ENCODE results near the gene IFITM1.
"Not testable (repeated sequence)": the region's sequence is repeated elsewhere in the genome, so short reads cannot be mapped to it uniquely, and the experiment has no call there.

Gene IFITM1

DNA sequence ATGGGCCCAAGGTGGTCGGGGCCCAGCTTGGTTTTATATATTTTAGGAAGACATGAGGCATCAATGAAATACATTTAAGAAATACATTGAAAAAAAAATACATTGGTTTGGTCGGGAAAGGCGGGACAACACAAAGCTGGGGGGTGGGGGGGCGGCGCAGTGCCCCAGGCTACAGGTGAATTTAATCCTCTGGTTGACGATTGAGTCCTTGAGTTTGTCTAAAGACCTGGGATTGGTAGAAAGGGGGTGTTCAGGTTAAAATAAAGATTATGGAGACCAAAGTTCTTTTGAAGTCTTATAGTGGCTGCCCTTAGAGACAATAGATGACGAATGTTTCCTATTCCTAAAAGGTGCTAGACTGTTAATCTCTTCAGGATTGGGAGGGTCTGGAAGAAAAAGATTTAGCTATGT is 3.1 kb downstream of the IFITM1 start:
- H3K4ac ChIP-seq (ENCODE audit: low read depth, low read length), result no peak overlapping the region
- H3K4me2 ChIP-seq (ENCODE audit: low read length), result no peak overlapping the region
- H3K23ac ChIP-seq (ENCODE audit: low read length), result no peak overlapping the region
- H3K4me1 ChIP-seq (ENCODE audit: control insufficient read depth in 1 of 2, insufficient read depth in 2 of 2, low read length in 2 of 2), result peaks cover 19% of the 10 kb centered on the region in 2 experiments
- peaks cover 1% of the 10 kb centered on the region for H3K9me3 ChIP-seq (ENCODE audit: insufficient read depth, low read depth, low read length)
- H3K14ac ChIP-seq (ENCODE audit: low read length), result no peak overlapping the region
- H2AFZ ChIP-seq (ENCODE audit: insufficient read depth, low read length, poor library complexity), result no peak overlapping the region
- WGBS (ENCODE audit: extremely low coverage, insufficient coverage, insufficient read length), result no CpG with 5 or more reads among the region's 7 CpGs
- no peak overlapping the region for H4K91ac ChIP-seq (ENCODE audit: low read depth, low read length)
- H2AK5ac ChIP-seq (ENCODE audit: low read length), result no peak overlapping the region
- no peak overlapping the region for H4K8ac ChIP-seq (ENCODE audit: low read depth, low read length)
- no peak overlapping the region for H2BK120ac ChIP-seq (ENCODE audit: insufficient read depth, low read length, poor library complexity)
- H3K18ac ChIP-seq (ENCODE audit: low read length), result no peak overlapping the region
- peaks cover 4% of the 10 kb centered on the region for H3K79me2 ChIP-seq (ENCODE audit: control insufficient read depth, insufficient read depth, low read length, poor library complexity)
- H4K12ac ChIP-seq (ENCODE audit: low read depth, low read length), result no peak overlapping the region
- no peaks in the 10 kb centered on the region for H3K36me3 ChIP-seq (ENCODE audit: control insufficient read depth in 1 of 2, insufficient read depth in 2 of 2, low read length in 2 of 2)
- H2BK12ac ChIP-seq (ENCODE audit: low read length), result no peak overlapping the region
- H2BK5ac ChIP-seq (ENCODE audit: low read depth, low read length, poor library complexity), result no peak overlapping the region
- no peak overlapping the region for H3K27ac ChIP-seq (ENCODE audit: low read depth, low read length)
- H3K27me3 ChIP-seq (ENCODE audit: insufficient read depth, low read length), result peaks cover 4% of the 10 kb centered on the region
- no peak overlapping the region for H3K9ac ChIP-seq (ENCODE audit: low read length)
- DNase-seq, result no peak
- peaks cover 14% of the 10 kb centered on the region for H3K79me1 ChIP-seq (ENCODE audit: low read length)
- H3K4me3 ChIP-seq (ENCODE audit: low read depth, low read length), result no peak overlapping the region

DNA sequence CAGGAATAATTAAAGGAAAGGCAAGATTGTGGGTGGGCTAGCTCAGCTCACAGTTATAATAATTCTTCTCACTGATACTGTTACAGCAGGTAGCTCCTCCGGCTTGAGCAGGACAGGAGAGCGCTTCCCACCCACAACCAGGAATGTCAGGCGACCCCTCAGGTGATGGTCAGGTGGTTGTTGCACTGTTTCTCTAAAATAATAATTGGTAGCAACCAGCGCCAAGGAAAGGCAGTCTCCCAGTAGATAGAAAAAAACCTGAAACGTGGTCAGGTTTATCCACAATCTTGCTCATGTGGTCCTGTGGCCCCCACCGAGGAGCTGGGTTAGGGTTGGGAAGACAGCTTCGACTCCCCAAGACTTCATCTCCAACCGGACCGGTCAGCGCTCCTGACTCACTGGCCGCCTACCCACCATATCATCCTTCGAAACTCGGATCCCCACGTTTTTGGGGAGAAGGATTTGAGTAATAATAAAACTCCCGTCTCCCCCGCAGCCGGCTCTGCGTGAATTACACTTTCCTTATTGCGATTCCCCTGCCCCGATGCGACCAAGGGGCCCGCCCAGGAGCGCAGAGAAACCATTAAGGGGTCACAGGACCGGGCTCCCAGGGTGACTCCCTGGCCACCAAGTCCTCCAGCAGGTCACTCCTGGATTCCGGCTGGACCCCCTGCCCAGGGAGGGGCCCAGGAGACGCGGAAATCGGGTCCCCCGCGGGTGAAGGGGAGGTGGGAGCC is 4.0 kb downstream of the IFITM1 start:
- H2BK120ac ChIP-seq (ENCODE audit: insufficient read depth, low read length, poor library complexity); H3K4me2 ChIP-seq (ENCODE audit: low read length); H2AK5ac ChIP-seq (ENCODE audit: low read length); H3K23ac ChIP-seq (ENCODE audit: low read length); H2BK5ac ChIP-seq (ENCODE audit: low read depth, low read length, poor library complexity); H2AFZ ChIP-seq (ENCODE audit: insufficient read depth, low read length, poor library complexity); H3K14ac ChIP-seq (ENCODE audit: low read length); H3K18ac ChIP-seq (ENCODE audit: low read length); H4K12ac ChIP-seq (ENCODE audit: low read depth, low read length); H2BK12ac ChIP-seq (ENCODE audit: low read length); H3K27ac ChIP-seq (ENCODE audit: low read depth, low read length); H3K79me2 ChIP-seq (ENCODE audit: control insufficient read depth, insufficient read depth, low read length, poor library complexity); H3K36me3 ChIP-seq (ENCODE audit: control insufficient read depth in 1 of 2, insufficient read depth in 2 of 2, low read length in 2 of 2); DNase-seq; H3K4ac ChIP-seq (ENCODE audit: low read depth, low read length); H4K91ac ChIP-seq (ENCODE audit: low read depth, low read length); H3K4me3 ChIP-seq (ENCODE audit: low read depth, low read length); H3K27me3 ChIP-seq (ENCODE audit: insufficient read depth, low read length); H4K8ac ChIP-seq (ENCODE audit: low read depth, low read length); H3K9me3 ChIP-seq (ENCODE audit: insufficient read depth, low read depth, low read length); H3K9ac ChIP-seq (ENCODE audit: low read length): not testable (repeated sequence)
- H3K79me1 ChIP-seq (ENCODE audit: low read length), result peaks cover 14% of the 10 kb centered on the region
- H3K4me1 ChIP-seq (ENCODE audit: control insufficient read depth in 1 of 2, insufficient read depth in 2 of 2, low read length in 2 of 2), result peaks cover 19% of the 10 kb centered on the region in 2 experiments
- whole genome bisulfite sequencing (ENCODE audit: extremely low coverage, insufficient coverage, insufficient read length), result no CpG with 5 or more reads among the region's 30 CpGs

DNA sequence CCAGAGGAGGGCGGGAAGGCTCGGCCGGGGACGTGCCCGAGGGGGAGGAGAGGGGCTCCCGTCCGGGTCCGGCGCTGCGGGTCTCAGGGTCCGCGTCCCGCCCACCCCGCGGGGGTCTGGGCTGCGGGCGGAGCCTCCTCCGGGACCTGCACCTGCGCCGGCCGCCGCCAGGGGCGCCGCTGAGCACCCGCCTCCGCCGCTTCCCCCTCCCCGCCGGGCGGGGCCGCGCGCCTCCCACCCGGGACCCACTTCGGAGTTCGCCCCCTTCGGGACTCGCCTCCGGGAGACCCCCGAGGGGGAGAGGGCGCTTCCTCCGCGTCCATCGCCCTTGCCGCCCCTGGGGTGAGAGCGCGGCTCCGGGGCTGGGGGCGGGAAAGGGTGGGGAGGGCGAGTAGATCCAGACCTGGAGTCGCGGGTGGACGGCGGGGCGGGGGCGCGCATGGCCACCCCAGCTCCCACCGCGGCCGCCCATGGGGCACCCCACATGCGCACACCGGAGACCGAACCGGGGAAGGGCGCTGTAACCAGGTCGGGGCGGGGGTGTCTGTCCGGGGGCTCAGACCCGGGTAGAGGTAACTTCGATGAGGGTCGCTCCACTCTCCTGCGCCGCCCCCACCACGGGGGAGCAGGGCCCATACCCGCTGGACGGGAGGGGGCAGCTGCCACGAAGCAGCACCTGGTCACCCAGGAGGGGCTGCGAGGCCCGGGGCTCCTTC is 4.7 kb downstream of the IFITM1 start:
- not testable (repeated sequence) for H2AFZ ChIP-seq (ENCODE audit: insufficient read depth, low read length, poor library complexity); DNase-seq; H4K12ac ChIP-seq (ENCODE audit: low read depth, low read length); H3K18ac ChIP-seq (ENCODE audit: low read length); H3K4ac ChIP-seq (ENCODE audit: low read depth, low read length); H2AK5ac ChIP-seq (ENCODE audit: low read length); H3K27me3 ChIP-seq (ENCODE audit: insufficient read depth, low read length); H3K36me3 ChIP-seq (ENCODE audit: control insufficient read depth in 1 of 2, insufficient read depth in 2 of 2, low read length in 2 of 2); H3K23ac ChIP-seq (ENCODE audit: low read length); H2BK12ac ChIP-seq (ENCODE audit: low read length); H3K27ac ChIP-seq (ENCODE audit: low read depth, low read length); H3K9ac ChIP-seq (ENCODE audit: low read length); H3K4me3 ChIP-seq (ENCODE audit: low read depth, low read length); H3K79me2 ChIP-seq (ENCODE audit: control insufficient read depth, insufficient read depth, low read length, poor library complexity); H3K9me3 ChIP-seq (ENCODE audit: insufficient read depth, low read depth, low read length); H2BK5ac ChIP-seq (ENCODE audit: low read depth, low read length, poor library complexity)
- H2BK120ac ChIP-seq (ENCODE audit: insufficient read depth, low read length, poor library complexity), result peak overlapping the region; percentile 56
- H3K4me1 ChIP-seq (ENCODE audit: control insufficient read depth in 1 of 2, insufficient read depth in 2 of 2, low read length in 2 of 2), result peaks cover 14 to 15% of the 10 kb centered on the region in 2 experiments
- H4K91ac ChIP-seq (ENCODE audit: low read depth, low read length), result peak overlapping the region; percentile 66
- WGBS (ENCODE audit: extremely low coverage, insufficient coverage, insufficient read length), result no CpG with 5 or more reads among the region's 79 CpGs
- peak overlapping the region; percentile 69 for H3K4me2 ChIP-seq (ENCODE audit: low read length)
- peak overlapping the region; percentile 42 for H3K14ac ChIP-seq (ENCODE audit: low read length)
- H4K8ac ChIP-seq (ENCODE audit: low read depth, low read length), result peak overlapping the region; percentile 32
- peaks cover 11% of the 10 kb centered on the region for H3K79me1 ChIP-seq (ENCODE audit: low read length)

DNA sequence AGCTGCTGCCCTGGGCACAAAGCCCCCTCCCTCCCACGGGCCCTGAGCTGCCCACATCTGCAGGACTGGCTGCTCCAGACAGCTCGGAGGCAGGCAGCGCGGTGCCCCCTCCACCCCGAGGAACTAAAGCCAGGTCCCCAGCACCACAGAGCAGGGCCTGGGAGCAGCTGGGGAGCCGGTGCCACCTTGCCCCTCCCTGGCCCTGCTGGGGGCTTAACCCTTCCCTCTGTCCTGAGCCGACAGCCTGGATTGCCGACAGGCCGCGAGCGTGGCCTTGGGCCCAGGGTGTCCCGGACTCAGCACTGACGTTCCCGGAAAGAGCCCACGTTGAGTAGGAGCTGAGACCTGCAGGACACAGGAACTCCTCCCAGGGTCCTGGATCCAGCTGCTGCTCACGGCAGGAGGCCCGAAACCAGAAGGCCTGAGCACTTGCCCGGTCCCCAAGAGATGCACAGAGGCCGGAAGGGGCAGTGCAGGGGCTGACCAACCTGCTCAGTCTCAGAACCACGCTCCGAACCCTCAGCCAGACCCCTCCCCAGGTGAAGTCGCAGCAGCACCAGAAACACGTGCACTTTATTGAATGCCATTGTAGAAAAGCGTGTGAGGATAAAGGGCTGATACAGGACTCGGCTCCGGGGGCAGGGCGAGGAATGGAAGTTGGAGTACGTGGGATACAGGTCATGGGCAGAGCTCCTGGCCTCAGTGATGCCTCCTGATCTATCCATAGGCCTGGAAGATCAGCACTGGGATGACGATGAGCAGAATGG is 5.5 kb downstream of the IFITM1 start:
- Histone ChIP-seq H3K4me1 (ENCODE audit: control insufficient read depth in 1 of 2, insufficient read depth in 2 of 2, low read length in 2 of 2) (peaks cover 12% of the 10 kb centered on the region in 2 experiments), H2BK12ac (ENCODE audit: low read length) (peak overlapping the region; percentile 51), H2BK120ac (ENCODE audit: insufficient read depth, low read length, poor library complexity) (peak overlapping the region; percentile 62), H2AK5ac (ENCODE audit: low read length) (peak overlapping the region; percentile 89), H3K18ac (ENCODE audit: low read length) (peak overlapping the region; percentile 78), H3K14ac (ENCODE audit: low read length) (peak overlapping the region; percentile 42), H3K4ac (ENCODE audit: low read depth, low read length) (peak overlapping the region; percentile 87), H4K91ac (ENCODE audit: low read depth, low read length) (peak overlapping the region; percentile 66), H4K8ac (ENCODE audit: low read depth, low read length) (peak overlapping the region; percentile 43), H3K4me2 (ENCODE audit: low read length) (peak overlapping the region; percentile 69)
- H4K12ac ChIP-seq (ENCODE audit: low read depth, low read length); H3K27me3 ChIP-seq (ENCODE audit: insufficient read depth, low read length); H3K36me3 ChIP-seq (ENCODE audit: control insufficient read depth in 1 of 2, insufficient read depth in 2 of 2, low read length in 2 of 2); H3K9me3 ChIP-seq (ENCODE audit: insufficient read depth, low read depth, low read length); DNase-seq; H3K79me2 ChIP-seq (ENCODE audit: control insufficient read depth, insufficient read depth, low read length, poor library complexity); H2BK5ac ChIP-seq (ENCODE audit: low read depth, low read length, poor library complexity); H3K27ac ChIP-seq (ENCODE audit: low read depth, low read length); H3K23ac ChIP-seq (ENCODE audit: low read length); H3K9ac ChIP-seq (ENCODE audit: low read length); H3K4me3 ChIP-seq (ENCODE audit: low read depth, low read length); H3K79me1 ChIP-seq (ENCODE audit: low read length); H2AFZ ChIP-seq (ENCODE audit: insufficient read depth, low read length, poor library complexity): not testable (repeated sequence)
- no CpG with 5 or more reads among the region's 29 CpGs for WGBS (ENCODE audit: extremely low coverage, insufficient coverage, insufficient read length)
